Glomerular visceral epithelial cell (primary cell): Measurements from ENCODE around the gene TRIP6.
"Not testable (repeated sequence)": the region's sequence is repeated elsewhere in the genome, so short reads cannot be mapped to it uniquely, and the experiment has no call there.

Experiments used
- DNase-seq: peaks from one replicate; pipeline ENCODE4 v3.0.0-alpha.2; 2016; ENCODE audit errors: extremely low spot score

The TRIP6 gene

DNA sequence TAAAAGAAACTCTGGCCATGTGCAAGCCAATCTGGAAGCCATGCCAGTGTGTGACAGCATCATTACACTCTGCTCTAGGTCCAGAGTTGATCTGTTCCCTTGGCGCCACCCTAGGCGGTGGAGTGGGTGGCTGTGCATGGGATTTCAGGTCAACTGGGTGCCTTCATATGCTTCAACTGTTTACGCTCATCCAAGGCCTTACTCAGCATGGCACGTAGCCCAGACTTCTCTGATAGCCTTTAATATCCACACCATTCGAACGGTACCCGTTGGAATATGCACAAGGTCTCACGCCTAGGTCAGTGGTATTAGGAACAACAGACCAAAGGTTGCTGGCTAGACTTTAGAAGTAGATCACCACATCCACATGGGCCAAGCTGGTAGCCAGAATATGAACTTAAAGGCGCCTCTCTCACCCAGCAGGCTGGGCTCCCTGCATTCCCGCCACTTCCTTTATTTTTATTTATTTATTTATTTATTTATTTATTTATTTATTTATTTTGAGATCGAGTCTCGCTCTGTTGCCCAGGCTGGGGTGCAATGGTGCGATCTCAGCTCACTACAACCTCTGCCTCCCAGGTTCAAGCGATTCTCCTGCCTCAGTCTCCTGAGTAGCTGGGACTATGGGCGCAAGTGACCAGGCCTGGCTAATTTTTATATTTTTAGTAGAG lies 47.2 kb downstream of the TRIP6 start:
- no peak for DNase-seq

GRCh38 chr7:100914879-100915447 lies 47.8 kb downstream of the TRIP6 start:
- DNase-seq, result no peak

- DNase-seq, result not testable (repeated sequence)
Measured at GRCh38 chr7:100919335-100919734, 52.1 kb downstream of the TRIP6 start.

DNA sequence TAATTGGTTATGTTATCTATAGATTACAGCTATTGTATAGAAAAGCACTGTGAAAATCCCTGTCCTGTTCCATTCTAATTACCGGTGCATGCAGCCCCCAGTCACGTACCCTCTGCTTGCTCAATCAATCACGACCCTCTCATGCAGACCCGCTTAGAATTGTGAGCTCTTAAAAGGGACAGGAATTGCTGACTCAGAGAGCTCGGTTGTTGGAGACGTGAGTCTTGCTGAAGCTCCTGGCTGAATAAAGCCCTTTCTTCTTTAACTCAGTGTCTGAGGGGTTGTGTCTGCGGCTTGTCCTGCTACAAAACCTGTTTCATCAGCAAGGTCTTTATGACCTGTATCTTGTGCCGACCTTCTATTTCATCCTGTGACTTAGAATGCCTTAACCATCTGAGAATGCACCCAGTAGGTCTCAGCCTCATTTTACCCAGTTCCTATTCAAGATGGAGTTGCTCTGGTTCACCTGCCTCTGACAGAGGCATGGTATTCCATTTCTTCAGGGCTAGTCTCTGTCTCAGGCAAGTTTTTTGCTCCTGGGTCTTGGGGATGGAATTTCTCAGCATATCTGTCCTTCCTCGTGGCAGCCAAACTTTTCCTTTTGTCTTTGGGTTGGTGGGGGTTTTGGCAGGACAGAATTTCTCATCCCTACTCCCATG lies 52.7 kb downstream of the TRIP6 start:
- DNase-seq, result not testable (repeated sequence)

DNA sequence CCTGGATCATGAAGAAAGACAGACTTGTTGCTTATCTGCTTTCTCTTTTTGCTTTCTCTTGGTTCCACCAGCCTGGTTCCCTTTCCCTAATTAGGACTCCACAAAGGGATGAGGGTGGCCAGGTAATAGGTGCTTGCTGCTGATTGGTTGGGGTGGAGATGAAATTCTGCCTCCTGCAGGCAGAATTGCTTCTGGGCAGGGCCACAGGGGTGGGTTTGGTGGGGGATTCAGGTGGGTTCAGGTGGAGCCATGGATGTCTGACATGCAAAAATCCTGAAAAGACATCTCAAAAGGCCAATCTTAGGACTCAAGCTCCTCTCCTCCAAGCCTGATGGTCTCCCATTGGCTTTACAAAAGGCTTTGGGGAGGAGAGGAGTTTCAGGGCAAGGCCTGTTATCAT lies 53.9 kb downstream of the TRIP6 start:
- no peak for DNase-seq
